Fibroblast of lung (primary cell): ENCODE data around the gene STX1A. TPM values are rescaled to one million over a fixed set of nuclear protein-coding genes. Genes with fewer than 3 reads are reported as not detected.

ENCODE experiments used
- DNase-seq, 2 donors: peaks; one replicate each; pipeline versions ENCODE4 v3.0.0 to v3.0.0-alpha.2; 2010; ENCODE audit warnings: low read depth in 2 of 2
- H2AFZ ChIP-seq: 2 replicates; pipeline ENCODE4 v1.5.1; 2012; ENCODE audit warnings: low read length, control low read depth, inconsistent platforms
- H3K27ac ChIP-seq: 2 replicates; pipeline ENCODE4 v1.5.1; 2011; ENCODE audit warnings: low read length, control low read depth; ENCODE audit not compliant: insufficient read depth
- H3K27me3 ChIP-seq: 2 replicates; pipeline ENCODE4 v1.5.1; 2011; ENCODE audit warnings: mild to moderate bottlenecking, low read length; ENCODE audit not compliant: control insufficient read depth, insufficient read depth
- H3K36me3 ChIP-seq: 2 replicates; pipeline ENCODE4 v1.5.1; 2011; ENCODE audit warnings: low read length; ENCODE audit not compliant: control insufficient read depth, insufficient read depth
- H3K4me1 ChIP-seq: 2 replicates; pipeline ENCODE4 v1.5.1; 2011; ENCODE audit warnings: low read length; ENCODE audit not compliant: control insufficient read depth, insufficient read depth; ENCODE audit errors: extremely low read depth
- H3K4me2 ChIP-seq: 2 replicates; pipeline ENCODE4 v1.5.1; 2011; ENCODE audit warnings: low read length, control low read depth; ENCODE audit not compliant: insufficient read depth; ENCODE audit errors: extremely low read depth
- H3K4me3 ChIP-seq, 4 experiments: fragments of 200-600 bp in 1 of 4; sonication (generic) in 1 of 4; replicated peaks in 1 of 4; 2 replicates each; pipeline ENCODE4 v1.5.1; 2011 to 2016; ENCODE audit warnings: low read length in 4 of 4, low read depth in 3 of 4, mild to moderate bottlenecking in 3 of 4, control low read depth in 2 of 4, inconsistent platforms in 1 of 4, mixed read lengths in 1 of 4; ENCODE audit not compliant: insufficient read depth in 1 of 4; ENCODE audit errors: control extremely low read depth in 1 of 4
- H3K79me2 ChIP-seq: 2 replicates; pipeline ENCODE4 v1.5.1; 2012; ENCODE audit warnings: mild to moderate bottlenecking, low read length, inconsistent platforms; ENCODE audit not compliant: control insufficient read depth, insufficient read depth
- H3K9ac ChIP-seq: 2 replicates; pipeline ENCODE4 v1.5.1; 2011; ENCODE audit warnings: mild to moderate bottlenecking, low read length, control low read depth; ENCODE audit not compliant: insufficient read depth
- H3K9me3 ChIP-seq: 2 replicates; pipeline ENCODE4 v1.5.1; 2012; ENCODE audit warnings: low read depth, low read length; ENCODE audit not compliant: control insufficient read depth, insufficient read depth
- H4K20me1 ChIP-seq: 2 replicates; pipeline ENCODE4 v1.5.1; 2011; ENCODE audit warnings: low read length; ENCODE audit not compliant: control insufficient read depth, insufficient read depth; ENCODE audit errors: extremely low read depth
- CTCF ChIP-seq, 2 donors: IDR thresholded peaks in 1 of 2; conservative IDR thresholded peaks in 1 of 2; 1 replicate in 1 of 2; 2 replicates in 1 of 2; pipeline ENCODE4 v1.5.1; 2011 to 2012; ENCODE audit warnings: low read length in 2 of 2, control low read depth in 1 of 2, inconsistent platforms in 1 of 2, low read depth in 1 of 2, mild to moderate bottlenecking in 1 of 2
- EZH2 ChIP-seq: IDR thresholded peaks from 2 replicates; pipeline ENCODE4 v1.5.1; 2012; ENCODE audit warnings: low read length, control low read depth, mild to moderate bottlenecking; ENCODE audit errors: missing control alignments
- polyA plus RNA-seq, 2 donors: library from polyadenylated mRNA; depleted of rRNA in 1 of 2; stranded (reverse) in 1 of 2; unstranded in 1 of 2; fragments of >200 nt; gene quantifications; 2 replicates each; pipeline ENCODE4 v1.2.1, GENCODE V29; 2011 to 2012; ENCODE audit warnings: missing spikeins in 1 of 2
- total RNA-seq: library from RNA; depleted of rRNA; stranded (reverse); fragments of >200 nt; gene quantifications from 2 replicates; pipeline ENCODE4 v1.2.1, GENCODE V29; 2014

STX1A gene
- total and polyA plus RNA-seq, 2 donors (not counting 1 experiment from before 2014, with no cell fraction given) = 7.8 to 8.1 TPM

- Histone ChIP-seq H3K27me3 (peaks cover 49% of the 10 kb centered on the region), H3K27ac (no peak overlapping the region), H3K79me2 (no peaks in the 10 kb centered on the region), H3K9ac (no peak overlapping the region), H2AFZ (no peak overlapping the region), H3K4me1 (no peaks in the 10 kb centered on the region), H3K9me3 (no peaks in the 10 kb centered on the region), H3K4me2 (no peak overlapping the region), H3K4me3 (no peak overlapping the region), H3K36me3 (no peaks in the 10 kb centered on the region), H4K20me1 (no peaks in the 10 kb centered on the region)
- TF ChIP-seq CTCF (conservative IDR thresholded peaks at IDR 0.05 in 1 of 2, IDR thresholded peaks at IDR 0.05 in 1 of 2; ENCODE audit: low read depth in 1 of 2, low read length in 2 of 2) = no peak
- TF ChIP-seq EZH2 = no peak
- DNase-seq = no peak
Observed at GRCh38 chr7:73650524-73650923, 68.9 kb downstream of the STX1A start.

GRCh38 chr7:73649576-73649975 lies 69.9 kb downstream of the STX1A start:
- Histone ChIP-seq H3K27me3 (peaks cover 51% of the 10 kb centered on the region), H3K79me2 (no peaks in the 10 kb centered on the region)

More at GRCh38 chr7:73649576-73649975, 69.9 kb downstream of the STX1A start:
- no peak for DNase-seq
- Histone ChIP-seq H3K9ac (no peak overlapping the region), H3K4me2 (no peak overlapping the region), H3K27ac (no peak overlapping the region), H4K20me1 (no peaks in the 10 kb centered on the region), H3K4me3 (no peak overlapping the region), H3K9me3 (no peaks in the 10 kb centered on the region), H2AFZ (no peak overlapping the region), H3K36me3 (no peaks in the 10 kb centered on the region), H3K4me1 (no peaks in the 10 kb centered on the region)
- no peak for TF ChIP-seq EZH2
- no peak for TF ChIP-seq CTCF (conservative IDR thresholded peaks at IDR 0.05 in 1 of 2, IDR thresholded peaks at IDR 0.05 in 1 of 2; ENCODE audit: low read depth in 1 of 2, low read length in 2 of 2)

Other genes with a start within 250 kb of the STX1A start
- 60.1 and 68.9 TPM in 2 replicates for gene BAZ1B, start 197.4 kb downstream of the STX1A start, total RNA-seq
- gene BAZ1B, start 197.4 kb downstream of the STX1A start, polyA plus RNA-seq = 30.5 and 41.5 TPM in 2 replicates
- 20.0 and 26.9 TPM in 2 replicates for gene BCL7B, start 162.0 kb downstream of the STX1A start, total RNA-seq
- gene BCL7B, start 162.0 kb downstream of the STX1A start, polyA plus RNA-seq = 53.9 and 63.2 TPM in 2 replicates
- gene TBL2, start 141.1 kb downstream of the STX1A start, total RNA-seq = 58.6 and 83.2 TPM in 2 replicates
- 40.1 and 45.4 TPM in 2 replicates for gene TBL2, start 141.1 kb downstream of the STX1A start, polyA plus RNA-seq
- 0.51 TPM in 1 of 2 replicates, not detected in the other for gene MLXIPL, start 95.1 kb downstream of the STX1A start, total RNA-seq
- gene MLXIPL, start 95.1 kb downstream of the STX1A start, polyA plus RNA-seq = not detected in 2 replicates
- gene VPS37D, start 51.8 kb downstream of the STX1A start, total RNA-seq = 6.2 and 6.8 TPM in 2 replicates
- gene VPS37D, start 51.8 kb downstream of the STX1A start, polyA plus RNA-seq = 0.63 and 0.87 TPM in 2 replicates
- 1.8 and 3.8 TPM in 2 replicates for gene DNAJC30, start 36.2 kb downstream of the STX1A start, total RNA-seq
- gene DNAJC30, start 36.2 kb downstream of the STX1A start, polyA plus RNA-seq = 7.3 and 7.7 TPM in 2 replicates
- gene BUD23, start 36.1 kb downstream of the STX1A start, total RNA-seq = 30.8 and 31.9 TPM in 2 replicates
- 60.1 and 78.4 TPM in 2 replicates for gene BUD23, start 36.1 kb downstream of the STX1A start, polyA plus RNA-seq
- 7.1 and 8.0 TPM in 2 replicates for gene ABHD11, start 19.1 kb upstream of the STX1A start, total RNA-seq
- 6.5 and 16.3 TPM in 2 replicates for gene ABHD11, start 19.1 kb upstream of the STX1A start, polyA plus RNA-seq
- gene CLDN3, start 50.6 kb upstream of the STX1A start, total RNA-seq = not detected in 2 replicates
- 0.05 TPM in 1 of 2 replicates, not detected in the other for gene CLDN3, start 50.6 kb upstream of the STX1A start, polyA plus RNA-seq
- under 0.01 and 0.26 TPM in 2 replicates for gene CLDN4, start 111.3 kb upstream of the STX1A start, total RNA-seq
- gene CLDN4, start 111.3 kb upstream of the STX1A start, polyA plus RNA-seq = 0.51 and 0.73 TPM in 2 replicates
- gene METTL27, start 122.8 kb upstream of the STX1A start, total RNA-seq = 4.9 and 15.7 TPM in 2 replicates
- gene METTL27, start 122.8 kb upstream of the STX1A start, polyA plus RNA-seq = 0.96 and 2.1 TPM in 2 replicates
- gene TMEM270, start 141.5 kb upstream of the STX1A start, total RNA-seq = not detected in 2 replicates
- gene TMEM270, start 141.5 kb upstream of the STX1A start, polyA plus RNA-seq = not detected in 2 replicates